ENCODE measurements around the gene PRDM16.
"Not testable (repeated sequence)": the region's sequence is repeated elsewhere in the genome, so short reads cannot be mapped to it uniquely, and the experiment has no call there.

Gene PRDM16

DNA sequence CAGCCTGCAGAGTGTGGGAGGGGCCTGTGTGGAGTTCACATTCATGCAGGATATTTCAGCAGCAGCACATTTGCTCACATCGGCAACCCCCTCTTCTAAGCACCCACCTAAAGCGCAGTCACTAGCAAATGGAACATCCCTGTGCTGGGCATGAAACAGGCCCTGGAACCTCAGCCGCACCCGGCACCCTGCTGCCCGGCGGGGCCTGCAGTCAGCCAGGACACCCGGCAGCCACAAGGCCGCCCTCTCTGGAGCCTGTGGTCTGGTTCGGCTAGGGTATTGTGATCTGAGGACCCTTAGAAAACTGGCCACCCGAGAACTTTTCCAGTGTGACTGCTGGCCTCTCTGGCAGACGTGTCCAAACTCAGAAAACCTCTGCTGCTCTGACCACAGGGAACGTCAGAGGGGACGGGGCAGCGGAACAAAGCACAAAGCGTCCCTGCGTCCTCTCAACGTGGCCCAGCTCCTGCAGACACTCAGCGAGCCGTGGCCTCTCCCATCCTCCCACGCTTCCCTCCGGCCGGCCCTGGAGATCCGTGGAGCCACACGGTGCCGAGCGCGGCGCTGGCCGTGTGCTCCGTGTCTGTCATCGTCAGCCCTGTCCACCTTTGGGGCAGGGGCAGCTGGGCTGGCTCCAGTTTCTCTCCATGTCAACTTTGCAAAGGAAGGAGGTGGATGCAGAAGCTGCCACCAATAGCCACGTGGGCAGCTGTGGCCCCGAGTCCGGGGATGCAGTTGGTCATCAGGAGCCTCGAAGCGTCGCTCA, 209.6 kb downstream of the PRDM16 start:
- no peaks in the 10 kb centered on the region for H3K27me3 ChIP-seq (replicated peaks; ENCODE audit: control insufficient read depth, insufficient read depth, low read length, poor library complexity, severe bottlenecking)
- H3K4me1 ChIP-seq (ENCODE audit: control insufficient read depth, insufficient read depth, low read length, poor library complexity, severe bottlenecking), result no peaks in the 10 kb centered on the region
- no peaks in the 10 kb centered on the region for H3K36me3 ChIP-seq (ENCODE audit: control insufficient read depth, insufficient read depth, low read length)
- DNase-seq, result no peak
- H3K9me3 ChIP-seq (ENCODE audit: control insufficient read depth, low read length), result no peaks in the 10 kb centered on the region
- no peak overlapping the region for H3K4me3 ChIP-seq (ENCODE audit: insufficient read depth, low read depth, low read length, poor library complexity, severe bottlenecking)
- H3K27ac ChIP-seq (ENCODE audit: insufficient read depth, low read length, poor library complexity, severe bottlenecking), result no peak overlapping the region

DNA sequence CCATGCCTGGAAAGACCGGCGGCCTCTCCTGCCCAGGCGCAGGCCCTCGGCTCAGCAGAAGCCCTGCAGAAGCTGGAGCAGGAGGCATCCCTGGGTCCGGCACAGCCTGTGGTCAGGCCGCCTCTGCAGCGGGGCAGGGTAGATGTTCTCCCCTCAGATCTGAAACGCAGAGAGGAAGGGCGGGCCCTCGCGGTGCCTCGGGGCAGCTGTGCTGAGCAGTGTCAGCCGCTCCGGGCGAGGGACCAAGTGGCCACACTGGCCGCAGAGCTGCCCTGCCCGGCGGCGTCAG, 210.1 kb downstream of the PRDM16 start:
- no peaks in the 10 kb centered on the region for H3K4me1 ChIP-seq (ENCODE audit: control insufficient read depth, insufficient read depth, low read length, poor library complexity, severe bottlenecking)
- no peak for DNase-seq
- H3K36me3 ChIP-seq (ENCODE audit: control insufficient read depth, insufficient read depth, low read length), result no peaks in the 10 kb centered on the region
- H3K27ac ChIP-seq (ENCODE audit: insufficient read depth, low read length, poor library complexity, severe bottlenecking), result no peak overlapping the region
- no peaks in the 10 kb centered on the region for H3K27me3 ChIP-seq (replicated peaks; ENCODE audit: control insufficient read depth, insufficient read depth, low read length, poor library complexity, severe bottlenecking)
- no peak overlapping the region for H3K4me3 ChIP-seq (ENCODE audit: insufficient read depth, low read depth, low read length, poor library complexity, severe bottlenecking)
- H3K9me3 ChIP-seq (ENCODE audit: control insufficient read depth, low read length), result no peaks in the 10 kb centered on the region

DNA sequence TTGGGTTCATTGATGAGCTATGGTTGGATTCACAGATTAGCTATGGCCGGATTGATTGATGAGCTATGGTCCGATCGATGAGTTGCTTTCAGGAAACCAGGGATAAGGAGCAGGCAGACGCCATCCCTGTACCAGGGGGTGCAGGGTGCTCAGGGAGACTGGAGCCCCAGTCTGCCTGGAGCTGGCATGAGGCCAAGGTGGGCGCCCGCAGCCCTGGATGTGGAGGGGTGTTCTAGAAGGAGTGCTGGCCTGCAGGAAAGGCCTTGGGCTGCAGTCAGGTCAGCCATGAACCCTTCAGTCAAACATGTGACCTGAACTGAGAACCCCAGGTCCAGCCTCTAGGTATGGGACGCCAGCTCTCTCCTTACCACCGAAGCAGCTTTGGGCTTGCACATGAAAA, 212.7 kb downstream of the PRDM16 start:
- H3K9me3 ChIP-seq (ENCODE audit: control insufficient read depth, low read length), result no peaks in the 10 kb centered on the region
- DNase-seq, result no peak
- no peaks in the 10 kb centered on the region for H3K27me3 ChIP-seq (replicated peaks; ENCODE audit: control insufficient read depth, insufficient read depth, low read length, poor library complexity, severe bottlenecking)
- H3K36me3 ChIP-seq (ENCODE audit: control insufficient read depth, insufficient read depth, low read length), result no peaks in the 10 kb centered on the region
- no peaks in the 10 kb centered on the region for H3K4me1 ChIP-seq (ENCODE audit: control insufficient read depth, insufficient read depth, low read length, poor library complexity, severe bottlenecking)
- no peak overlapping the region for H3K27ac ChIP-seq (ENCODE audit: insufficient read depth, low read length, poor library complexity, severe bottlenecking)
- H3K4me3 ChIP-seq (ENCODE audit: insufficient read depth, low read depth, low read length, poor library complexity, severe bottlenecking), result no peak overlapping the region

DNA sequence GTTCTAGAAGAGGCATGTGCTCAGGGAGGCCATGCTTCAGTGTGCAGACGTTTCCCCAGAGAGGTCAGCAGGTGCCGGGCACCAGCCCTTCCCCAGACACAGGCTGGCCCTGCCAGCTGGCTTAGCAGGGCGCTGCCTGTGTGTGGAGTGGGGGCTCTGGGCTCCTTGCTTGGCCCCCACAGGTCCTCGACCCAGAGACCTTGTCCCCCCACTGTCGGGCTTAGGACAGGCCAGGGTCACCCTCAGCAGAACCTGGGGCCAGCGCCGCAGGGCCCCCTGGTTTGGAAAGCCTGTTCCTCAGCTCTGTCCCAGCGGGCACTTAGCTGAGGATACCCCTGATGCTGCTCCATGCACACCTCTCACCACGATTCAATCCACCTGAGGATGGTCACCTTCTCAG, 213.2 kb downstream of the PRDM16 start:
- Histone ChIP-seq H3K27me3 (replicated peaks; ENCODE audit: control insufficient read depth, insufficient read depth, low read length, poor library complexity, severe bottlenecking) (no peaks in the 10 kb centered on the region), H3K36me3 (ENCODE audit: control insufficient read depth, insufficient read depth, low read length) (no peaks in the 10 kb centered on the region), H3K9me3 (ENCODE audit: control insufficient read depth, low read length) (no peaks in the 10 kb centered on the region), H3K27ac (ENCODE audit: insufficient read depth, low read length, poor library complexity, severe bottlenecking) (no peak overlapping the region), H3K4me1 (ENCODE audit: control insufficient read depth, insufficient read depth, low read length, poor library complexity, severe bottlenecking) (no peaks in the 10 kb centered on the region), H3K4me3 (ENCODE audit: insufficient read depth, low read depth, low read length, poor library complexity, severe bottlenecking) (no peak overlapping the region)
- no peak for DNase-seq

DNA sequence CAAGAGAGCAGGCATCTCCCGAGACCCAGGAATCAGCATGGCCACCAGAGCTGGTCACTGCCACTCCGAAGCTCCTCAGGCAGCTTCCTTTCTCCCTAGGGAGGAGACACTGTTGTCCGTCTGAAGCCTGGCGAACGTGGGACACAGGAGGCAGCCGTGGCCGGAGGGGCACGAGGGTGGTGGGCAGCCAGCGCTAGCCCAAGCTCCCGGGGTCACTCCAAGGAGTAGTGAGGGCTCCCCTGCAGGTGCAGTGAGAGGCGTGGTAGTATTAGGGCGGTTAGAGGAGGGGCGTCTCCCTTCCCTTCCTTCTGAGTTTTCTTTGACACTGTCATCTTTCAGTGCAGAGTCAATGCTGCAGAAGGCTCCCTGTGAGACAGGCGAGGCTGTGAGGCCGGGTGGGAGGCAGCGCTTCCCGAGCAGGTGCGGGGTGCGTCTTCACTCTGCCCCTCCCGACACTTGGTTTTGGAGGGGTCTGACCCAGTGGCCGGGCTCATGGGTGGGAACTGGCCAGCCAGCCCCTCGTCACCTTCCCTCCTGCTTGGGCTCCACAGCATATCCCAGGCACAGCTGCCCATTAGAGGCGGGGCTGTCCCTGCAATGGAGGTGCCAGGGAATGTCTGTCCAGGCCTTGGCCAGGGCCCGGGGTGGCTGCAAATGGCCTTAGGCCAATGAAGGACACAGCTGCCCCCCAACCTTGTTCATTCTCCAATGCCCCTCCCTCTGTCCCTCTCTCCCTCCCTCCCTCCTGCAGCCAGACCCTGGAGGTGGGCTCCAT, 213.8 kb downstream of the PRDM16 start:
- no peak for DNase-seq
- H3K36me3 ChIP-seq (ENCODE audit: control insufficient read depth, insufficient read depth, low read length), result no peaks in the 10 kb centered on the region
- no peak overlapping the region for H3K27ac ChIP-seq (ENCODE audit: insufficient read depth, low read length, poor library complexity, severe bottlenecking)
- H3K4me1 ChIP-seq (ENCODE audit: control insufficient read depth, insufficient read depth, low read length, poor library complexity, severe bottlenecking), result no peaks in the 10 kb centered on the region
- H3K4me3 ChIP-seq (ENCODE audit: insufficient read depth, low read depth, low read length, poor library complexity, severe bottlenecking), result no peak overlapping the region
- H3K27me3 ChIP-seq (replicated peaks; ENCODE audit: control insufficient read depth, insufficient read depth, low read length, poor library complexity, severe bottlenecking), result no peaks in the 10 kb centered on the region
- no peaks in the 10 kb centered on the region for H3K9me3 ChIP-seq (ENCODE audit: control insufficient read depth, low read length)

DNA sequence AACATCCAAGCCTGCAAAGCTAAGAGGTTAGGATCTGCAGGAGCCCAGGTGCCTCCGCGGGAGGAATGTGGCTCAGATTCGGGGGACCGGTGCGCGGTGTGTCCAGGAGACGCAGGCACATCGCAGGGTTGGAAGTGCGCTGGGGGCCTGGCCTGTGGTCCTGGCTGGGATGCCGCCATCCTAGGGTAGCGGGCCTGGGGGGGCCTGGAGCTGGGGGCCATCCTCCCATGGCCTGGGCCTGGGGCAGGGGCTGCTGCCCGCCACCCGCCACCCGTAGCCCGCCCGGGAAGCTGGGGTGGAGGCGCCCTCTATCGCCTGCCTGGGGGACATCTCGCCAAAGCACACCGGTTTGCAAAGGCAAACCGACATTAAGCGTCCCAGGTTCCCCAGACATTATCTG, 214.8 kb downstream of the PRDM16 start:
- no peaks in the 10 kb centered on the region for H3K27me3 ChIP-seq (replicated peaks; ENCODE audit: control insufficient read depth, insufficient read depth, low read length, poor library complexity, severe bottlenecking)
- no peaks in the 10 kb centered on the region for H3K36me3 ChIP-seq (ENCODE audit: control insufficient read depth, insufficient read depth, low read length)

DNA sequence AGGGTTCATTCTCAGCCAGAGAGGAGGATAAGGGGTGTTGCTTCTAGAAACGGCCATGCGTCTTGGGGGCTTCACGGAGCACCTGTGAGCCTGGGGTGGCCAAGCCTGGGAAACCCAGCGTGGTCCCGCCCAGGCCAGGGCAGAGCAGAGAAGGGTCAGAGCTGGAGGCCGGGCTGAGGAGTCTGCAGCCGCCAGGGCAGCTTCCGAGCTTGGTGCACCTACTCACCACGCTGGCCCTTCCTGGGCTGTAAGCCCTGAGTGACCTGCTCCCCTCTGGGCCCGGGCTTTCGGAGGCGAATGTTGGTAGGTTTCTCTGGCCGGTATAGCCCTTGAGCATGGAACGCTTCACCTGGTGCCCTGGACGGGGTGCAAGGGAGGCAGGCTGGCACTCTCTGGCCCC, 215.7 kb downstream of the PRDM16 start:
- Histone ChIP-seq H3K27me3 (replicated peaks; ENCODE audit: control insufficient read depth, insufficient read depth, low read length, poor library complexity, severe bottlenecking) (no peaks in the 10 kb centered on the region), H3K9me3 (ENCODE audit: control insufficient read depth, low read length) (no peaks in the 10 kb centered on the region), H3K4me1 (ENCODE audit: control insufficient read depth, insufficient read depth, low read length, poor library complexity, severe bottlenecking) (no peaks in the 10 kb centered on the region), H3K36me3 (ENCODE audit: control insufficient read depth, insufficient read depth, low read length) (no peaks in the 10 kb centered on the region), H3K27ac (ENCODE audit: insufficient read depth, low read length, poor library complexity, severe bottlenecking) (no peak overlapping the region), H3K4me3 (ENCODE audit: insufficient read depth, low read depth, low read length, poor library complexity, severe bottlenecking) (no peak overlapping the region)
- no peak for DNase-seq

More for the DNA sequence above, 214.8 kb downstream of the PRDM16 start:
- Histone ChIP-seq H3K9me3 (ENCODE audit: control insufficient read depth, low read length) (no peaks in the 10 kb centered on the region), H3K4me3 (ENCODE audit: insufficient read depth, low read depth, low read length, poor library complexity, severe bottlenecking) (no peak overlapping the region), H3K4me1 (ENCODE audit: control insufficient read depth, insufficient read depth, low read length, poor library complexity, severe bottlenecking) (no peaks in the 10 kb centered on the region), H3K27ac (ENCODE audit: insufficient read depth, low read length, poor library complexity, severe bottlenecking) (no peak overlapping the region)
- no peak for DNase-seq

DNA sequence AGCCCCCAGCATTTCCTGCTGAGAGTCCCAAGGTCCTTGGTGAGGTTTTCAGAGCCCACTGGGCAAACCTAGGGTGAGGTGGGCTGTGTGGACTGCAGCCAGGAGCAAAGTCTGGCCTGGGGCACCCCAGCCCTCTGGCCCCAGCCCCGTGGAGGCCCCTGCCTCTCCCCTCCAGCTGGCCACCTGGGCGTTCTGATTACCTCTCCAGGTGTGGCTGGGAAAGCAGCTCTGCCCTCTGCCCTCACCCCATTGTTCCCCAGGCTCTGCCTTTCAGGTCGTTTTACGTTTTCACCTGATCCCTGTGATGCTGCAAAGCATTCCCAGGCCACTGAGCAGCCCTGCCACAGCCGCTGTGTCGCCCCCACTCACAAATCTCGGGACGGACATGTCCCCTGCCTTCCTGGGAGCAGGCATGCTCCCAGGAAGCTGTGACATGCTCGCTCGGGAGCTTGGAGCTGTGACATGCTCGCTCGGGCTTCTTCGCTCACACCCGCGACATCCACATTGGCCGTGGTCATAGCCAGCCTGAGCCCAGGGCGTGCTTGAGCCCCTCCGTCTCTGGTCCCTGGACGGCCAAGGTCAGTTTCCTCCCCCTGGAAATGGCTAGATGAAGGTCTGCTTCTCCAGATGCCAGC, 216.2 kb downstream of the PRDM16 start:
- Histone ChIP-seq H3K27me3 (replicated peaks; ENCODE audit: control insufficient read depth, insufficient read depth, low read length, poor library complexity, severe bottlenecking) (no peaks in the 10 kb centered on the region), H3K27ac (ENCODE audit: insufficient read depth, low read length, poor library complexity, severe bottlenecking) (no peak overlapping the region), H3K9me3 (ENCODE audit: control insufficient read depth, low read length) (no peaks in the 10 kb centered on the region), H3K4me1 (ENCODE audit: control insufficient read depth, insufficient read depth, low read length, poor library complexity, severe bottlenecking) (no peaks in the 10 kb centered on the region), H3K36me3 (ENCODE audit: control insufficient read depth, insufficient read depth, low read length) (no peaks in the 10 kb centered on the region), H3K4me3 (ENCODE audit: insufficient read depth, low read depth, low read length, poor library complexity, severe bottlenecking) (no peak overlapping the region)
- no peak for DNase-seq

DNA sequence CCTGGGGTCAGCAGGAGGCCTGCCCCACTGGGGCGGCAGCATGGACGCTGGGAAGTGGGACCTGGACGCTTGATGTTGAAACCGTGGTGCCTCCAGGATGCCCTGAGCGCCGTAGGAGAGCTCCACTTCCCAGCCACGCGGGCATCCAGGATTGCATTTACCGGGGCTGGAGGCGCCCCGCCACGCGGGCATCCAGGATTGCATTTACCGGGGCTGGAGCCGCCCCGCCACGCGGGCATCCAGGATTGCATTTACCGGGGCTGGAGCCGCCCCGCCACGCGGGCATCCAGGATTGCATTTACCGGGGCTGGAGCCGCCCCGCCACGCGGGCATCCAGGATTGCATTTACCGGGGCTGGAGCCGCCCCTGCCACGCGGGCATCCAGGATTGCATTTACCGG, 218.1 kb downstream of the PRDM16 start:
- not testable (repeated sequence) for H3K4me3 ChIP-seq (ENCODE audit: insufficient read depth, low read depth, low read length, poor library complexity, severe bottlenecking); H3K4me1 ChIP-seq (ENCODE audit: control insufficient read depth, insufficient read depth, low read length, poor library complexity, severe bottlenecking); H3K36me3 ChIP-seq (ENCODE audit: control insufficient read depth, insufficient read depth, low read length); H3K27me3 ChIP-seq (replicated peaks; ENCODE audit: control insufficient read depth, insufficient read depth, low read length, poor library complexity, severe bottlenecking); H3K27ac ChIP-seq (ENCODE audit: insufficient read depth, low read length, poor library complexity, severe bottlenecking); H3K9me3 ChIP-seq (ENCODE audit: control insufficient read depth, low read length); DNase-seq

DNA sequence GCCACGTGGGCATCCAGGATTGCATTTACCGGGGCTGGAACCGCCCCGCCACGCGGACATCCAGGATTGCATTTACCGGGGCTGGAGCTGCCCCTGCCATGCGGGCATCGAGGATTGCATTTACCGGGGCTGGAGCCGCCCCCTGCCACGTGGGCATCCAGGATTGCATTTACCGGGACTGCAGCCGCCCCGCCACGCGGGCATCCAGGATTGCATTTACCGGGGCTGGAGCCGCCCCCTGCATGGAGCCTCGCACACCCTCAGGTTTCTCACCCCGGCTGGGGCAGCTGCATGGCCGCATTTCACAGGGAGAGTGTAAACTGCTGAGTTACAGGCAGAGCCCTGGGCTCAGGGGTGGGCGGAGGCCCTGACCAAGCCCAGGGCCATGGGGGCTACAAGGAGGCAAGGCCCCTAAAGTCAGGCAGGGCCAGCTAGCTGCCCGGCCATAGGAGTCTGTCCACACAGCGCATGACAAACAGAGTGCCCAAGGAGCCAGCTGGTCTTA, 218.7 kb downstream of the PRDM16 start:
- no peaks in the 10 kb centered on the region for H3K9me3 ChIP-seq (ENCODE audit: control insufficient read depth, low read length)
- H3K4me1 ChIP-seq (ENCODE audit: control insufficient read depth, insufficient read depth, low read length, poor library complexity, severe bottlenecking), result no peaks in the 10 kb centered on the region
- H3K27me3 ChIP-seq (replicated peaks; ENCODE audit: control insufficient read depth, insufficient read depth, low read length, poor library complexity, severe bottlenecking), result no peaks in the 10 kb centered on the region
- no peak overlapping the region for H3K27ac ChIP-seq (ENCODE audit: insufficient read depth, low read length, poor library complexity, severe bottlenecking)
- no peak for DNase-seq
- no peaks in the 10 kb centered on the region for H3K36me3 ChIP-seq (ENCODE audit: control insufficient read depth, insufficient read depth, low read length)
- H3K4me3 ChIP-seq (ENCODE audit: insufficient read depth, low read depth, low read length, poor library complexity, severe bottlenecking), result no peak overlapping the region

All from effector memory CD4-positive, alpha-beta T cell (primary cell).